HCT116 (cell line): ENCODE results near the gene SDF4.

Experiments used
- ATF3 ChIP-seq: IDR thresholded peaks from 2 replicates; pipeline ENCODE4 v1.6.1; 2012
- CEBPB ChIP-seq: IDR thresholded peaks from 2 replicates; pipeline ENCODE4 v1.6.1; 2012; ENCODE audit warnings: low read depth
- CTCF ChIP-seq, 3 experiments: fragments of 200-600 bp in 1 of 3; sonication (generic) in 1 of 3; IDR thresholded peaks in 2 of 3; conservative IDR thresholded peaks in 1 of 3; 2 replicates each; pipeline ENCODE4 v1.5.1; 2012 to 2017; ENCODE audit warnings: low read depth in 2 of 3, low read length in 2 of 3, antibody characterized with exemption in 1 of 3, borderline replicate concordance in 1 of 3, control low read depth in 1 of 3, mild to moderate bottlenecking in 1 of 3, mixed read lengths in 1 of 3, mixed run types in 1 of 3, moderate library complexity in 1 of 3; ENCODE audit not compliant: insufficient read depth in 1 of 3
- ELF1 ChIP-seq: IDR thresholded peaks from 2 replicates; pipeline ENCODE4 v1.6.1; 2012; ENCODE audit warnings: low read depth, borderline replicate concordance
- EZH2 ChIP-seq: fragments of 200-600 bp; sonication (generic); IDR thresholded peaks from 2 replicates; pipeline ENCODE4 v1.6.1; 2017; ENCODE audit warnings: antibody characterized with exemption, mixed run types
- EZH2phosphoT487 ChIP-seq: fragments of 200-600 bp; IDR thresholded peaks from 2 replicates; pipeline ENCODE4 v1.6.1; 2018; ENCODE audit warnings: antibody characterized with exemption, borderline replicate concordance
- FOSL1 ChIP-seq: IDR thresholded peaks from 2 replicates; pipeline ENCODE4 v1.6.1; 2012; ENCODE audit warnings: low read depth
- JUND ChIP-seq: IDR thresholded peaks from 2 replicates; pipeline ENCODE4 v1.6.1; 2012
- POLR2A ChIP-seq: IDR thresholded peaks from 2 replicates; pipeline ENCODE4 v1.7.0; 2011; ENCODE audit warnings: borderline replicate concordance; ENCODE audit not compliant: insufficient read depth, insufficient read length; ENCODE audit errors: extremely low read depth
- POLR2AphosphoS5 ChIP-seq: IDR thresholded peaks from 2 replicates; pipeline ENCODE4 v1.6.1; 2011; ENCODE audit warnings: mild to moderate bottlenecking, low read depth, low read length, moderate library complexity
- RAD21 ChIP-seq: IDR thresholded peaks from 2 replicates; pipeline ENCODE4 v1.6.1; 2012; ENCODE audit warnings: low read depth, mild to moderate bottlenecking
- REST ChIP-seq: IDR thresholded peaks from 2 replicates; pipeline ENCODE4 v1.6.1; 2012; ENCODE audit warnings: low read depth
- SIN3A ChIP-seq: IDR thresholded peaks from 2 replicates; pipeline ENCODE4 v1.6.1; 2012; ENCODE audit warnings: low read depth
- SP1 ChIP-seq: IDR thresholded peaks from 2 replicates; pipeline ENCODE4 v1.6.1; 2012; ENCODE audit warnings: low read depth

GRCh38 chr1:1167841-1168450, 63.9 kb downstream of the SDF4 start:
- TF ChIP-seq POLR2AphosphoS5 (no peak), CTCF (IDR thresholded peaks at IDR 0.05 in 2 of 3, conservative IDR thresholded peaks at IDR 0.05 in 1 of 3; ENCODE audit: borderline replicate concordance in 1 of 3, insufficient read depth in 1 of 3, low read depth in 2 of 3, low read length in 2 of 3) (no peak), SP1 (no peak), JUND (no peak), EZH2 (no peak), REST (no peak), SIN3A (no peak), EZH2phosphoT487 (no peak), POLR2A (no peak), RAD21 (no peak), ATF3 (no peak), FOSL1 (no peak), ELF1 (no peak), CEBPB (no peak)
